Ovary (tissue), 9 donors: ENCODE measurements around the gene RMC1. TPM values are rescaled to one million over a fixed set of nuclear protein-coding genes. Genes with fewer than 3 reads are reported as not detected.

Source experiments
- DNase-seq, 5 donors: peaks; one replicate each; pipeline ENCODE4 v3.0.0-alpha.2; 2019 to 2020
- H3K27ac ChIP-seq, 2 donors: fragments of 200-600 bp; one replicate each; pipeline versions ENCODE4 v1.5.1 to v1.8.0; 2019 to 2022
- H3K27me3 ChIP-seq: fragments of 200-600 bp; one replicate; pipeline ENCODE4 v1.8.0; 2022
- H3K36me3 ChIP-seq: fragments of 200-600 bp; sonication (generic); one replicate; pipeline ENCODE4 v1.5.1; 2019
- H3K4me1 ChIP-seq: one replicate; pipeline ENCODE4 v1.8.1; 2013; ENCODE audit warnings: mild to moderate bottlenecking, moderate library complexity; ENCODE audit not compliant: insufficient read depth
- H3K4me3 ChIP-seq: fragments of 200-600 bp; sonication (generic); one replicate; pipeline ENCODE4 v1.5.1; 2017
- H3K9me3 ChIP-seq, 2 donors: fragments of 200-600 bp in 1 of 2; sonication (generic) in 1 of 2; one replicate each; pipeline versions ENCODE4 v1.5.1 to v1.8.1; 2013 to 2019; ENCODE audit warnings: mild to moderate bottlenecking in 1 of 2, moderate library complexity in 1 of 2
- CTCF ChIP-seq, 3 donors: fragments of 450-650 bp in 2 of 3; fragments of 200-600 bp in 1 of 3; IDR thresholded peaks; one replicate each; pipeline versions ENCODE4 v1.5.1 to v1.8.0; 2016 to 2022; ENCODE audit warnings: antibody characterized with exemption in 3 of 3, mild to moderate bottlenecking in 1 of 3
- EP300 ChIP-seq: sonication (generic); formaldehyde crosslinking; IDR thresholded peaks from one replicate; pipeline ENCODE4 v1.6.1; 2017; ENCODE audit warnings: antibody characterized with exemption
- POLR2A ChIP-seq: fragments of 450-650 bp; IDR thresholded peaks from one replicate; pipeline ENCODE4 v1.6.1; 2017; ENCODE audit warnings: antibody characterized with exemption, mild to moderate bottlenecking, moderate library complexity
- WGBS, 3 donors: extraction: QIAGEN DNeasy Blood & Tissue Kit in 1 of 3; methylation state at CpG; one replicate each; pipeline versions ENCODE4 v1.1.5 to v1.1.7; 2013 to 2017; 5-methylcytosine and 5-hydroxymethylcytosine counted together
- intact Hi-C, 4 donors: fragments of 100-400 bp; cut with DNase I; formaldehyde crosslinking; loops; one replicate each; pipeline versions ENCODE4 v1.11.0 to v1.15.1; 2022 to 2023
- polyA plus RNA-seq, 2 donors: library from polyadenylated mRNA; stranded (reverse); fragments of 200-250 nt in 1 of 2; fragments of 350-450 nt in 1 of 2; fragmentation: Illumina TruSeq in 1 of 2; extraction: RNeasy Lipid Tissue Mini Kit (QIAGEN cat#74804) in 1 of 2; gene quantifications; one replicate each; pipeline ENCODE4 v1.2.3, GENCODE V29; 2013 to 2014
- total RNA-seq, 7 donors: library from RNA; depleted of rRNA in 2 of 7; stranded (reverse); fragments of >200 nt in 2 of 7; fragmentation: NEBNext Ultra II Directional in 3 of 7; extraction: Animal tissue kit (Norgen Biotek cat#: 25700) in 3 of 7; gene quantifications; one replicate each; pipeline versions ENCODE4 v1.1.0 to v1.2.4, GENCODE V29; 2016 to 2023
- donor health status: DM: no; HTN: no; CAD: no; lungs with moderate emphysema.
- donor health status: DM: no; HTN: no; CAD: no.
- donor health status: Bipolar disorder and iron deficiency.
- donor health status: DM: yes; HTN: yes; CAD: no.
- donor health status: DM: no; HTN: no; CAD: no.
- donor health status: DM: yes; HTN: yes; CAD: no.

The RMC1 gene
- total and polyA plus RNA-seq, 9 donors, result 15.0 to 29.5 (median 22.1) TPM

- Histone ChIP-seq H3K27me3 (no peaks in the 10 kb centered on the region), H3K4me1 (no peaks in the 10 kb centered on the region), H3K9me3 (no peaks in the 10 kb centered on the region), H3K36me3 (no peaks in the 10 kb centered on the region), H3K4me3 (no peak overlapping the region), H3K27ac (no peak overlapping the region)
- TF ChIP-seq EP300 (no peak), POLR2A (no peak), CTCF (IDR thresholded peaks at IDR 0.05) (no peak)
- DNase-seq, result no peak
- 73 to 94% (median 80%) methylated on average over 3 of the region's 3 CpGs for WGBS, 3 donors
- intact Hi-C loops, result no loop called here
These were observed 62.7 kb downstream of the RMC1 start for GRCh38 chr18:23565916-23566547.

- TF ChIP-seq EP300 (no peak), CTCF (IDR thresholded peaks at IDR 0.05) (no peak), POLR2A (no peak)
- Histone ChIP-seq H3K4me3 (no peak overlapping the region), H3K36me3 (no peaks in the 10 kb centered on the region), H3K9me3 (no peaks in the 10 kb centered on the region), H3K27me3 (no peaks in the 10 kb centered on the region), H3K4me1 (no peaks in the 10 kb centered on the region), H3K27ac (no peak overlapping the region)
- DNase-seq, result no peak
- intact Hi-C loops, result no loop called here
- WGBS, 3 donors, result 90 to 96% (median 92%) methylated on average over 3 of the region's 3 CpGs
These were observed 64.4 kb downstream of the RMC1 start for GRCh38 chr18:23567671-23568070.

- Histone ChIP-seq H3K4me1 (no peaks in the 10 kb centered on the region), H3K27ac (no peak overlapping the region), H3K4me3 (no peak overlapping the region), H3K36me3 (no peaks in the 10 kb centered on the region), H3K9me3 (no peaks in the 10 kb centered on the region), H3K27me3 (no peaks in the 10 kb centered on the region)
- intact Hi-C loops, result no loop called here
- 52 to 66% (median 53%) methylated on average over 7 of the region's 7 CpGs for WGBS, 3 donors
- TF ChIP-seq POLR2A (no peak), CTCF (IDR thresholded peaks at IDR 0.05) (no peak)
- DNase-seq, result no peak
These were observed 65.2 kb downstream of the RMC1 start for GRCh38 chr18:23568281-23569138.

GRCh38 chr18:23569299-23570063 is 66.2 kb downstream of the RMC1 start:
- no peak for DNase-seq
- Histone ChIP-seq H3K4me1 (peaks cover 2% of the 10 kb centered on the region), H3K4me3 (no peak overlapping the region), H3K27ac (no peak overlapping the region), H3K27me3 (no peaks in the 10 kb centered on the region), H3K36me3 (no peaks in the 10 kb centered on the region), H3K9me3 (no peaks in the 10 kb centered on the region)
- intact Hi-C loops, result no loop called here
- WGBS, 3 donors, result 95 to 97% (median 96%) methylated on average over 5 of the region's 5 CpGs
- TF ChIP-seq CTCF (IDR thresholded peaks at IDR 0.05) (no peak), EP300 (no peak), POLR2A (no peak)
